ENCODE results near the gene ATE1. TPM values are rescaled to one million over a fixed set of nuclear protein-coding genes. Genes with fewer than 3 reads are reported as not detected.
"Not testable (repeated sequence)": the region's sequence is repeated elsewhere in the genome, so short reads cannot be mapped to it uniquely, and the experiment has no call there.

The ATE1 gene
- 35.6 and 58.1 TPM in 2 replicates for total RNA-seq (2014; rRNA removed; shearing (Covaris generic))

DNA sequence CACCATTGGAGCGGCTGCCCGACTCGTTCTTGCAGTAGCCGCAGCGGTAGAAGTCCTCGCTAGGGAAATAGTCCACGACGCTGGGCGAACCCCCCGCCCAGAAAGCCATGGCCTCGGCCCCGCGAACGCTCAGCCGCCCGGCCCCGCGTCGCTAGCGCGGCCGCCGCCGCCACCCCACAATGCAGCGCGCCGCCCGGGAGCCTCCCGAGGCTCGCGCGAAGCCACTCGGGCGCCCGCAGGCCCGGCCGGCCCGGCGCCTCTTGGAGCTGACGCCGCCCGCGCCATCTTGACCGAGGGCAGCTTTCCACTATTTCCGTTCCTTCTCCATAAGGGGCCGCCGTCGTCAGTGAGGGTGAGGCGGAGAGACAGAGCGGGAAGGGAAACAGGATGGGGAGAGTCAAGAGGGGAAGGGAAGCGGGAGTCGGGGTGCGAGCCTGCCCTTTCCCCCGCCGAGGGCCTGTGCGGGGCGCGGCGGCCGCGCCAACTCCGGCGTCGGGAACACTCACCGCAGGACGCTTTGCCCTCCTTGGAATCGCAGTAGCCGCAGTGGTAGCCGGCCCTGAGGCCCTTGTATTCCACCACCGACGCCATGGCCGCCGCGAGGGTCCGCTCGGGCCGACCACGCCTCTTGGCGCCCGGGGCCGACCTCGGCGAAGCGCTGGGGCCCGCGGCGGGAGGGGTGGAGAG, at the start of gene ATE1:
ATE1 (minus strand) TSS at position 191 of the 687 bp plus-strand sequence; CDS start at position 109, 82 bp downstream.
- peak; percentile 93 for DNase-seq (ENCODE audit: low spot score)
- in situ Hi-C loops (cut with HindIII; ENCODE audit: low sequenced_read_pairs): no loop called here

DNA sequence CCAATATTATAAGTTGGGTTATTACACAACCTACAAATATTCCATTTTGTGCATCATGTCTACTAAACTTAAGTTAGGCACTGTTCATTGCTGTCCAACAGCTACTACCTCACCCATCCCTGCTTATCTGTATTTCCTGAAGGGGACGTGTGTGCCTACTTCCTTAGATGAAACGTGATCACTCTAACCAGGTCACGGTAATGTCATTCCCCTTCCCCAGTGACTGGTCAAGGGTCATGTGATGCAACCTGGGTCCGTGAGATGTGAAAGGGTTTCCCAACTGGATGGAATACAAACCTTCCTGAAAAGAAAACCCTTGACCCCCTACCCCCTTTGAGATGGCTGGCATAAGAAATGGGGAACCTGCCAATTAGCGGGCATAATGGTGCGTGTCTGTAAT, 48.8 kb upstream of the ATE1 start:
- in situ Hi-C loops (cut with HindIII; ENCODE audit: low sequenced_read_pairs): no loop called here
- DNase-seq (ENCODE audit: low spot score): no peak

DNA sequence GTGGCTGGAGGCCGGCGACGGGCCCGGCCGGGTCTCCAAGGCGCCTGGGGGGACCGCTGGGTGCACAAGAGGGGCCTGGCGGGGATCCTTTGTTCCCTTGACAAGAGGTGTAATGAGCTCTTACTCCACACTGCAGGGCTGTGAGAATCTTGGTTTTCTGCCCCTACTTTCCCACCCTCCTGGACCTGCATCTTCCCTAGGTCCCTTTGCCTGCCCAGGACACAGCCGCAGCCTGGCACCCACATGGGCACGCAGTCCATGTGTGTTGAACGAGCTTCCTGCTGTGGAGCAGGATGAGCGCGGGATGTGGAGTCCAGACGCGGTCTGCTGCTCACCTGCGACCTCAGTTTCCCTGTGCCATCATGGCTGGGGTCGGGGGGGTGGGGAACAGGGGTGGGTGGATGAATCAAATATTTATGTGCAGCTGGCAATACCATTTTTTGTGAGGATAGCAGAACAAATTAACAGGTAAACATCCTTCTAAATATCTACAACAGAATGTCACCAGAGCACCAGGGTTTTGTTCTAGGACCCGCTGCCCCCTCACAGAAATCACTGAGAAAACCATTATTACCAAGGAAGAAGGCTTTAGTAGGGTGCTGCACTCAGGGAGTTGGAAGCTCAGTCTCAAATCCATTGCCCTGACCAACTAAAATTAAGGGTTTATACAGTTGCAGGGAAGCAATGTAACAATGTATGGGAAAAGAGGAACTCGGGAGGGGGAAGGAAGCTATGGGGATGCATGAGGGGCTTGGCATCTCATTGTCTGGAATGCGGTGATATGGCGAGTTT, 47.7 kb upstream of the ATE1 start:
- peak; percentile 6 for DNase-seq (ENCODE audit: low spot score)

DNA sequence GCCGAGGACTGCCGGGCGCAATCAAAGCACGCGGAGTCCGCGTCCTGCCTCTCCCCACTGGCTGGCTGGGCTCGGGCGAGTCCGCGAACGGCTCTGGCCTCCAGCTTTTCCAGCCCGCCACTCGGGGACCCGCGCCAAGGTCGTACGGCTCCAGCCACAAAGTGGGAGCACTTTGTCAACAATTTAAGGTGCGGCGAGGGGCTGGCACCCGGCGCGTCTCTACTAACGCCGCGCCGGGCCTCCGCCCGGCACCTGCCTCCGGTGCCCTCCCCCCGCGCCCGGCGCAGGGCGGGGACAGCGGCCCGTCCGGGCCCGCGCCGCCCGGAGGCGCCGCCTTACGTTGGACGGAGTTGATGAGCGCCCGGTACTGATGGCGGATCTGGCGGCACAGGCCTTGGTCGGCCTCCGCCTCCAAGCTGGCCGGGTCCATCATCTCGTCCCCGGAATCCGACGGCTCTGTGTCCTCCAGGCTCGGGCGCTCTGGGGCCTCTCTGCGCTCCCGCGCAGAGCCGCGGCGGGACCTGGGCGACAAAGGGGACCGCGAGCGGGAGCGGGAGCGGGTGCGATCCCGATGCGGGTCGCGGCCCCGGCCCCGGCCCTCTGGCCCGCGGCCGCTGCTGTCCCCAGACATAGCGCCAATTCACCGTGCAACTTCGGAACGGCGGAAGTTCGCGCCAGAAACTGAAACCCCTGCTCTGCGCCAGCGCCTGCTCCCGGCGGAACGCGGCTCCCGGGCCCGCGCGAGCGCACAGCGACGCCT, 46.9 kb upstream of the ATE1 start, which contains the start of gene NSMCE4A:
NSMCE4A (minus strand) TSS at position 683 of the 760 bp plus-strand sequence; CDS start at position 631, 52 bp downstream.
- DNase-seq (ENCODE audit: low spot score): peak; percentile 68
- in situ Hi-C loops (cut with HindIII; ENCODE audit: low sequenced_read_pairs): no loop called here

More for the DNA sequence above, 47.7 kb upstream of the ATE1 start:
- in situ Hi-C loops (cut with HindIII; ENCODE audit: low sequenced_read_pairs): no loop called here

DNA sequence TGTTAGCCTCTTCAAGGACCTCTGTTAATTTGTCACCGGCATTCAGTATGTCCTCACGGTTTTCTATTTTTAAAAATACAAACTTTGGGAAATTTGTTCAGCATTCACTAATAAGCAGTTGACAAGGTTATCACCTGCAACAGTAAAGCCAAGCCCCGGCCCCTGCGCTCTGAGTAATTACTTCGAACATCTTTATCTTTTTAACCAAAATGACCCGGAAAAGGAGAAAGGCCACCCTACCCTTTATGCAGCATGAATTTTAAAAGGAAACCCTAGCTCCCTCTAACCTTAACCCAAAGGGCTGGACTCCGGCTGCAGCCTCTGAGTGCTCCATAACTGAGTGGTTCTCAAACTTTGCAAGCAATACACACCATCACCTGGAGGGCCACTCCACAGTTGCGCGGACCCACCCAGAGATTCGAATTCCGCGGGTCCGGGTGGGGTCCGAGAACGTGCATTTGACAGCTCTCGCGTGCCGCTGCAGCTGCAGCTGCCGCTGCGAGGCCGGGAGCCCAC, 46.2 kb upstream of the ATE1 start:
- in situ Hi-C loops (cut with HindIII; ENCODE audit: low sequenced_read_pairs): no loop called here
- DNase-seq (ENCODE audit: low spot score): no peak

DNA sequence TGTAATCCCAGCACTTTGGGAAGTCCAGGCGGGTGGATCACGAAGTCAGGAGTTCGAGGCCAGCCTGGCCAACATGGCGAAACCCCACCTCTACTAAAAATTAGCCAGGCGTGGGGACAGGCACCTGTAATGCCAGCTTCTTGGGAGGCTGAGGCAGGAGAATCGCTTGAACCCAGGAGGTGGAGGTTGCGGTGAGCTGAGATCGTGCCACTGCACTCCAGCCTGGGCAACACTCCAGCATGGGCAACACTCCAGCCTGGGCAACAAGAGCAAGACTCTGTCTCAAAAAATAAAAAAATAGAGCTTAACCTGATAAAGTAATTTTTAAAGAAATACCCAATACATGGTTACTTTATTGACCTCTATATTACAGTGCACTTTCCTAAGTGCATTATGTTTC, 41.3 kb upstream of the ATE1 start:
- DNase-seq (ENCODE audit: low spot score); in situ Hi-C loops (cut with HindIII; ENCODE audit: low sequenced_read_pairs): not testable (repeated sequence)

DNA sequence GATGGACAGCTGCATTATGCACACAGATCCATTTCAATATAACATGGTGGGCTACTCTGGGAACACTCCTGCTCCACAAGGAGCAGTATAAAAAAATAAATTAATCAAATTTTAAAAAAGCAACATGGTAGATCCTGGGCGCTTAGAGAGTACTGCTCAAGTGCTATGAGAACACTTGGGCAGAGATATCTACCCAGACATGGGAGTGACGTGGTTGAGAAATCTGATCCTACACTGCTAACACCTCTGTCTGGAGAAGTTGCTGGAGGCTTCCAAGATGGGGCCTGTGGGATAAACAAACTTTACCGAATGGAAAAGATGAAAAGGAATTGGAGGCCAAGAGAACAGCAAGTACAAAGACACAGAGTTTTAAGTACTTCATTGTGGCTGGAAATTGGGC, 38.2 kb upstream of the ATE1 start:
- in situ Hi-C loops (cut with HindIII; ENCODE audit: low sequenced_read_pairs): no loop called here
- no peak for DNase-seq (ENCODE audit: low spot score)

DNA sequence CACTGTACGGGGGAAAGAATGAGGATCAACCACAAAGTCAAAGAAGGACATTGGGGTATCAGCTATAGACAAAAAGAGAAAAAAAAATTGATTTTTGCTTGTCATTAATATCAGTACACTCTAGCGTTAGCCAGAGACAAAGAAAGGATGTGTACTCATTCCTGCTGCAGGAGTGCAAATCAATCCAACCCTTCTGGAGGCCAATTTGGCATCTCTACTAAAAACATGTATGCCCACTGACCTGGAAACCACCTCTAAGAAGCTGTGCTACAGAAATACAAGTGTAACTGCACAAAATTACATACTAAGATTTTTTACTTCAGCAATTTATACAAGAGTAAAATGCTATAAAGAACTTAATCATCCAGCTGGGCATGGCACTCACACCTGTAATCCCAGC, 33.6 kb upstream of the ATE1 start:
- DNase-seq (ENCODE audit: low spot score): no peak
- in situ Hi-C loops (cut with HindIII; ENCODE audit: low sequenced_read_pairs): no loop called here

DNA sequence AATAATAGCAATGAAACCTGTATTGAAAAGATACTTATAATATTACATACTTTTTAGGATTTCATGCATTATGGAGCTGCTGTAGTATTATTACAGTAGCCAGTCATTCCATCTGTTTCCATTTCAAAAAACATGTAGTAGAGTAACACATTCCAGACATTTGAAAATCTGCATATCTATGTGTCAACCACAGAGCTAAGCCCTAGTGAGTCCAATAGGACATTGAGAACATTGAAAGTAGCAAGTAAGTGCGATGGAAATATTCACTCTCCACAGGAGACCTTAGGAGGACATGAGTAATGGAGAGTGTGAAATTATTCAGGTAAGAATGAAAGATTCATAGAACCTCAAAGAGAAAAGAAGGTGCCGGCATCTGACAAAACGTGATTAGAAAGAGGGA, 31.8 kb upstream of the ATE1 start:
- in situ Hi-C loops (cut with HindIII; ENCODE audit: low sequenced_read_pairs): no loop called here
- no peak for DNase-seq (ENCODE audit: low spot score)

DNA sequence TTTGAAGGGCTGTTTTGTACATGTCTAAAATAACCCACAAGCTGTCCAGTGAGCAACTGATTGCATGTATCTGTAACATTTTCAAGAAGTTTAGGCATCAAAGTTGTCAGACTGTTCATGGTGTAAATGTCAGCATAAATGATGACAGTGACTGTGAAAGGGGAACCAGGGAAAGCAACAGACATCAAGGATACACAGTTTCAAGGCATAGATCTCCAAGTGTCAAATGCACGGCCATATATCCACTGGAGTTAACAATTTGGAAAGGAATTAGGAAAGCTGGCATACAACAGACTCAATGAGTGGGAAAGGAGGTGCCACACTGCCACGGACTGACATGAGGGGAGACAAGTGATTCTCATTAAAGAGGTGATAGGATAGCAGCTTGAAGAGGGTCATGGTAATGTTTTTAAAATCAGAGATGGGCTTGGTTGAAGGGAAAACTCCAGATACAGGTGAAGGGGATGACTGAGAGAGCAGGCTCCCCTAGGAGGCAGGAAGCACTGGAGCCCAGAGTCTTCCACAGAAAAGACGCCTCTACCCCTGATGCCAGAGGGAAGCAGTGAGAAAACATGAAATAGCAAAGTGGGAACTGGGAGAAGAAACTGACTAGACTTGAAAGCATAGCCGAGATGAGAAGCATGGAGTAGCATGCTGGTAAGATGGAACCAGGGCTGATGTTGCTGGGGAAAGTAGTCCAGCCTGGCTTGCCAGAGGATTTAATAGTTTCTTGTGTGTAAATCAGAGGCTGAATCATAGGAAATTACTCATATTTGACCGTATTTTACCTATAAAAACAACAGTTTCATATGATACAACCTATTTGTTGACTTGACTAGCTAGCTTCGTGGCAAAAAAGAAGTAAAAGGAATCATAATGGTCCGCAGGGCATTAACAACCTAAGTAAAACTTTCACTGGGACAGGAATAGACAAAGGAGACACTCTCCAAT, 28.6 kb upstream of the ATE1 start:
- in situ Hi-C loops (cut with HindIII; ENCODE audit: low sequenced_read_pairs): no loop called here
- no peak for DNase-seq (ENCODE audit: low spot score)

DNA sequence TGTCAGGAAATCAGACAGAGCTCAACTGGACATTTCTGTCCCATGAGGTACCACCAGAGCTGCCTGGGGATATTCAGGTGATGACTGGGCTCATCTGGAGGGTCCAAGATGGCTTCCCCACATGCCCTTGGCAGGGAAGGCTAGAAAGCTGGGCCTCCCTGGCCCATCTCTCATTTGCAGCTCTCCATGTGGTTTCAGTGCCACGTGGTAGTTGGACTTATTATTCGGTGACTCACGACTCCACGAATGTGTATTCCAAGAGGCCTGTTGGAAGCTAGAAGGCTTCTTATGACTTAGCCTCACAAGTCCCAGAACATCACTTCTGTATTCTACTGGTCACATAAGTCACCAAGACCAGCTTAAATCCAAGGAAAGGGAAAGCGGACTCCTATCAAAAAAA, 24.4 kb upstream of the ATE1 start:
- in situ Hi-C loops (cut with HindIII; ENCODE audit: low sequenced_read_pairs): no loop called here

DNA sequence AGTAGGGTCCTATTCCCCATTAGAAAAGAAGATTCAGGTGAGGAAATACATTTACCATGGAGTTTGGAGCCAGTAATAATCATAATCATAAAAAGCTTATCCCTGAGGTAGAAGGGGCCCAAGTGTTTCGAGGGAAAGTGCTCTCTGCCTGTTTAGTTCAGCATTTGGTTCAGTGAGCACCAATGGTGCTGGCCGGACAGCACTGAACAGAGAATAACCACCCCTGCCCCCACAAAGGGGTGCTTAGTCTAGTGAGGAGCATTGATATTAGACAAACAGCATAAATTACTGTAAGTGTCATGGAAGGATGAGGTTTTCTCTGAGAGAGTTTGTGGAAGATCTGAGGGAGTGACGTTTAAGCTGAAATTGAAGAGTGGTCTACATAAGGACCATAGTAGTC, 21.6 kb upstream of the ATE1 start:
- in situ Hi-C loops (cut with HindIII; ENCODE audit: low sequenced_read_pairs): no loop called here

More for the DNA sequence above, 24.4 kb upstream of the ATE1 start:
- no peak for DNase-seq (ENCODE audit: low spot score)

DNA sequence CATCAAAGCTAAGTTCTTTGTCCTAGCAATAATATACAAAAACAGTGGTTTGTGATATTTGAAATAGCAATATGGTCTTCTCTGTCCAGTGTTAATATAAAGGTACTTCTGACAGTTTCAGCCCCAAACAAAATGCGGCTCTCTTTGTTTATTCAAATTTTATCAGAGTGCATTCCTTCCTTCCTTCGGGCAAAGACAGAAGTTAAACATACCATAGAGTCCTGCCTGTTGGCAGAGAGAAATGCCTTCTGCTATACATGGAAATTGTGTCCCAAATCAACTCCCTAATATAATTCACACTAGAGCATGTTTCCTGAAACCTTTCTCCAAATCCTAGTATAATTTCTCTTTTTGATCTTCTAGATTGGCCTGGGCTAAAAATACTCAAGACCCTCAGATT, 21.2 kb upstream of the ATE1 start:
- no peak for DNase-seq (ENCODE audit: low spot score)
- in situ Hi-C loops (cut with HindIII; ENCODE audit: low sequenced_read_pairs): no loop called here

More for the DNA sequence above, 21.6 kb upstream of the ATE1 start:
- no peak for DNase-seq (ENCODE audit: low spot score)

DNA sequence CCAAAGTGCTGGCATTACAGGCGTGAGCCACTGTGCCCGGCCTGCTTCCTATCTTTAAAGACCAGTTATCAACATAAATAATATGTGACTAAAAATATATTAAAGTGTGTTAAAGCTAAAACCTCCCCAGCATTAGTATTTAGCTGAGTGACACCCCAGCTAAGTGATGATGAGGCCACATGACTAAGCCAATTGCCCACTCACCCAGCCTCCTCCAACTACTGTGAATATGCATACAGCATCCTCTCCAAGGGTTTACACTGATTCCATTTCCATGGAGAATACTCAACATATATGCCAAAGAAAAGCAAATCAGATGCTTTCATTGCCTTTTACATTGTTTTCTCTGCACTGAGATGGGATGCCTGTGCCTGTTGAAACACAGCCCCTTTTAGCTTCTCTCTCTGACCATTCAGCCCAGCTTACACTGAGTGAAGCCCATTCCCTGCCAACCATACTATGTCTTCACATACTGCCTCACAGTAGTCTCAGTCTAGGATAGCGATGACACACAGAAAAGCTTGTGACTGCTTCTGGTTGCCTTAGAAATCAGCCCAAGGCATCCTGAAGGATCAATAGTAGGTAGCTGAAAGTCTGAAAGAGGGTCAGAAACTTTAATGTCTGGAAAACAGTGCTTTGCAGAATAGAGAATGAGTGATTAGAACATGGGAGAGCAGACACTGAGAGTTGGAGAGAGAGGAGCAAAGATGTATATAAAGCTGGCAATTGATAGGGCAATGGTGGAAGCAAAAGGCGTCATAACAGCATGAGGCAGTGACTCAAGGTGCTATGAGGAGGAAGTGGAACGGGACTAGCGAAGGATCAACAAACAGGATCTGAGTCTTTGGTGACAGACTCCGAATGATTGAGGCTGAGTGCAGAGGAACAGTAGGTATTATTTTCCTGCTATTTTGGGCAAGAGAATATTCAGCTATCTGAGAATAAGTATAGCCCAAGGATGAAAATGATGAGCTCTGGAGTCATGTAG, 19.8 kb upstream of the ATE1 start:
- DNase-seq (ENCODE audit: low spot score): no peak
- in situ Hi-C loops (cut with HindIII; ENCODE audit: low sequenced_read_pairs): no loop called here

DNA sequence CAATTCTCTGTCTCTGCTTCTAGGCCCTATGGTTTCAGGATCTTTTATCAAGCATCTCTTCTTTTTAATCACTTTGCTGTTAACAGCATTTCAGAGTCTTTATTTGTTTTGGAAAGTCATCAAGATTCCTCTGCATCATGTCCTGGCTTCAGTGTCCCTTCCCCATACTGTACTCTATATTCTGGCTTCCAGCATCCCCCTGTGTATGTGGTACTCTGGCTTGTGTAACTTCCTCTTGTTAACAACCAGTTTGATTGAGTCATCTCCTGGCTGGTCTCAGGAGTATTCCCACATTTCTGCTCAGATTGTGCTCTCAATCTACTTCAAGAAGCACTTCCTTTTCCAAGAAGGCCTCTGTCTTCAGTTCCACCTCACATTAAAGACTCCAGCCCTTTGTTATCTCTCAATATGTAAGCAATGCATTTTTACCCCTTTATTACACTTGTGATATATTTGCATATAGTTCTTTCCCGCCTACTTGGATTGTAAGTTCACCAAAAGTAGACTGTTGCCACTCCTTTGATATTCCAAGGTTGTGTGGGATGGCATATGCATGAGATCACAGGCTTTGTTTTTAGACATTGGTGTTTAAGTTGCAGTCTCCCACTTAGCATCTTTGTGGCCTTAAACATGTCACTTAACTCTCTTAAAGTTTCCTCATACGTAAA, 15.1 kb upstream of the ATE1 start:
- DNase-seq (ENCODE audit: low spot score): no peak

DNA sequence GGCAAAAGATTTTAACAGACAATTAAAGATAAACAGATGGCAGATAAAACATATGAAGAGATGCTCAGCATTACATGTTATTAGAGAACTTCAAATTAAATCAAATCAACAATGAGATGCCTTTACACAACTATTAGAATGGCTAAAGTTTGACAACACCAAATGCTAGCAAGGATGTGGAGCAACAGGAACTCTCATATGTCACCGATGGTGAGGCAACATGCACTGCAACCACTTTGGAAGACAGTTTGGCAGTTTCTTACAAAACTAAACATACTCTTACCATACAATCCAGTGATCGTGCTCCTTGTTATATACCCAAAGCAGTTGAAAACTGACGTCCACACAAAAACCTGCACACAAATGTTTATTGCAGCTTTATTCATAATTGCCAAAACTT, 13.7 kb upstream of the ATE1 start:
- in situ Hi-C loops (cut with HindIII; ENCODE audit: low sequenced_read_pairs): no loop called here

More for the DNA sequence above, 15.1 kb upstream of the ATE1 start:
- in situ Hi-C loops (cut with HindIII; ENCODE audit: low sequenced_read_pairs): no loop called here

DNA sequence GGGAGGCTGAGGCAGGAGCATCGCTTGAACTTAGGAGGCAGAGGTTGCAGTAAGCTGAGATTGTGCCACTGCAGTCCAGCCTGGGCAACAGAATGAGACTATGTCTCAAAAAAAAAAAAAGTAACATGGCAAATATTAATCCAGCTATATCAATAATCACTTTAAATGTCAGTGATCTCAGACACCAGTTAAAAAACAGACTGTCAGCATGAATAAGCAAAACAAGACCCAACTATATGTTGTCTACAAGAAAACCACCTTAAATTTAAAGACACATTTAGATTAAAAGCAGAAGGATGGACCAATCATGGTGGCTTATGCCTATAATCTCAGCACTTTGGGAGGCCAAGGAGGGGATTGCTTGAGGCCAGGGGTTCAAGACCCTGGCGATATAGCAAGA, 8.5 kb upstream of the ATE1 start:
- in situ Hi-C loops (cut with HindIII; ENCODE audit: low sequenced_read_pairs): no loop called here
- DNase-seq (ENCODE audit: low spot score): no peak

More for the DNA sequence above, 13.7 kb upstream of the ATE1 start:
- DNase-seq (ENCODE audit: low spot score): no peak

All from G401 (cell line).